Hindlimb muscle (tissue), 1 donor: ENCODE measurements around the gene MRPL1. TPM values are rescaled to one million over a fixed set of nuclear protein-coding genes. Genes with fewer than 3 reads are reported as not detected.
"Not testable (repeated sequence)": the region's sequence is repeated elsewhere in the genome, so short reads cannot be mapped to it uniquely, and the experiment has no call there.

ENCODE experiments used
- DNase-seq: peaks from one replicate; pipeline ENCODE4 v3.0.0-alpha.2; 2013
- polyA plus RNA-seq: library from polyadenylated mRNA; unstranded; fragments of 120-200 nt; gene quantifications from one replicate; pipeline ENCODE4 v1.2.1, GENCODE V29; 2013; ENCODE audit not compliant: insufficient read length

The MRPL1 gene
- polyA plus RNA-seq, 1 donor: 57.0 TPM

GRCh38 chr4:77852892-77853495 is 9.6 kb upstream of the MRPL1 start:
- DNase-seq: no peak

- DNase-seq: no peak
Measured at GRCh38 chr4:77854431-77855111, 8.1 kb upstream of the MRPL1 start.

DNA sequence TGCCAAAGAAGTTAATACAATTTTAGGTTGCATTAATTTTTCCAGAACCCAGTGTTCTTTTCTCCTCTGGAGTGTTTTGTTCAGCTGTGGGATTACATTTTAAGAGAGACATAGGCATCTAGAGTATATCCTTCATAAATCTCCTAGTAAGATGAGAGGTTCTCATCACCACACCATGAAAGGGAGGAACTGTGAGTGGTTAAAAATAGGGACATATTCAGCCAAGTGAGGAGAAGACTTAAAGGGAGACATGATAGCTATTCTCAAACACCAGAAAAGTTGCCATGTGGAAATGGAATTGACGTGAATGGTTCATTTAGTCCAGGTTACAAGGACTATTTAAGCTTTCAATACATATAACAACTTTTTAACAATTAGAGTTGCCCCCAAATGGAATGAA is 6.5 kb upstream of the MRPL1 start:
- no peak for DNase-seq

GRCh38 chr4:77859256-77859655 is 3.4 kb upstream of the MRPL1 start:
- no peak for DNase-seq

DNA sequence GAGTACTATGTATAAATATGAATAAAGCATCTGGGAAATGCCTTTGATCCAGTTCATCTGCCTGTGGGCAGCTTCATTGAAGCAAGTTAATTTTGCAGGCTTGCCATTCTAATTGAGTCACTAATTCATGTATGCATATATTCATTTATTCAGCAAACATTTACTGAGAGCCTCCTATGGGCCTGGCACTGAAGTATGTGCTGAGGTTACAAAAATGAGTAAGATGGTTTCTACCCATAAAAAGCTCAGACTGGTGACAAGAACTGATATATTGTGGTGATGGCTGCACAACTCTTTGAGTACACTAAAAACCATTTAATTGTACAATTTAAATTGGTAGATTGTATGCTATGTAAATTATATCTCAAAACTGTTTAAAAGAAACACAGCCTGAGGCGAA is 1.1 kb upstream of the MRPL1 start:
- no peak for DNase-seq

- DNase-seq: not testable (repeated sequence)
Measured at GRCh38 chr4:77863341-77863740, 711 bp downstream of the MRPL1 start.

DNA sequence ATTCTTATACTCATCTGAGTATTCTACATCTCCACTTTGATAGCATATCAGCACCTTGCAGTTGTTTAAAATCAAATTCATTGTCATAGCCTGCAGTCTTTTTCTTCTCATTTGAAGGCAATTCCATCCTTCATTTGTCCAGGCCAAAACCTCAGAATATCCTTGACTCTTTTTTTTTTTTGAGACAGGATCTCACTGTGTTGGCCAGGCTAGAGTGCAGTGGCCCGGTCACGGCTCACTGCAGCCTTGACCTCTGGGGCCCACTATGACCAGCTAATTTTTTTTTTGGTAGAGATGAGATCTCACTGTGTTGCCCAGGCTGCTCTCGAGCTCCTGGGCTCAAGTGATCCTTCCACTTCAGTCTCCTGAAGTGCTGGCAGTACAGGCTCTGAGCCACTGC is 2.6 kb downstream of the MRPL1 start:
- DNase-seq: no peak

- no peak for DNase-seq
Measured at GRCh38 chr4:77872723-77873445, 10.3 kb downstream of the MRPL1 start.

DNA sequence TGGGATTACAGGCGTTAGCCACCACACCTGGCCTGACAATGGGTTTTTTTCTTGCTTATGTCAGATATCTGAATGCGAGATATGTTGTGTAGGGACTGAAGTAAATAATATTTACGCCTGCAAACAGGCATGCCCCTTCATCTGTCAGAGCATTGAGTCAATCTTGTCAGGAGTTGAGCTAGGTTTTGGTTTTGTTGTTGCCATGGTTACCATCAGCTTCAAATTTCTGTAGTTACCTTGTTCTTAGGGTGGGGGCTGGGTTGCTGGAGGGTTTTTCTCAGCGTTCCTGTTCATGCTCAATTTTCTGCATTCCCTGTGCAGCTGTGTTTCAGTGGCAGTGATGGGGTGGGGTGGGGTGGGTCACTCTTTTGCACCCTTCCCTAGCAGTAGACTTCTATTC is 14.5 kb downstream of the MRPL1 start:
- no peak for DNase-seq

DNA sequence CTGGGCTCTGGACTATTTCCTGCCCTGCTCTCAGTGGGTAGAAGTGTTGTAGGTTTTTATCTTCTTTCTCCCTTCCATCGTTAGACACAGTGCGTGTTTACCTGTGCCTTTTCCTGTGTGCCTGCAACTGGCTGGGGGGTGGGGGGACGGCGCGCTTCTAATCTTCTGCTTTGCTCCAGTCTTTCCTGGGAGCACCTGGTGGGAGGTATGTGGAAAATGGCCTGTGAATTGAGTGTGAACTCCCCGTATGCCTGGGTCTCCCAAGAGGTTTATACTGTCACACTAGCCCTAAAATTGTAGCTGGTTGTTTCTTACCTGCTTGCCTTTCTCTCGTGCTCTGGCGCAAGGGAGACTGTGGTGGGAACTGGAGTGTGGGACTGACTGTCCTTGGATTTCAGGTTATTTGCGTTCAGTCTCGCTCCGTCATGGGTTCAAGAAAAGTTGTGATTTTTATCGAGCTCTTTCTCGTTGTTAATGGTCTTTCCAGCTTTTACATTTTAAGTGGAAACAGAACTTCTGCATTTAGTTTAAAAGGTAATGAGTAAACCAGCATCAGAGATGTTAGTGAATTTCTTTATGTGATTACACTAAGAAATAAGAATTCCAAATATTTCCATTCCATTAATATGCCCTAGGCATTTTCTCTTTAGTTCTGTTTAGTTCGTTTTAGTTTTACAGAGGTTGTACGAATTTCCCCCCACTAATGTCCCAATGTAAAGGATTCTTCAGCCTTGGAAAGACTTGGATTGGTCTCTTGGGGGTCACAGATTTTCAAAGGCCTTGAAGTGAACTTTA is 15.3 kb downstream of the MRPL1 start:
- DNase-seq: peak; percentile 14

DNA sequence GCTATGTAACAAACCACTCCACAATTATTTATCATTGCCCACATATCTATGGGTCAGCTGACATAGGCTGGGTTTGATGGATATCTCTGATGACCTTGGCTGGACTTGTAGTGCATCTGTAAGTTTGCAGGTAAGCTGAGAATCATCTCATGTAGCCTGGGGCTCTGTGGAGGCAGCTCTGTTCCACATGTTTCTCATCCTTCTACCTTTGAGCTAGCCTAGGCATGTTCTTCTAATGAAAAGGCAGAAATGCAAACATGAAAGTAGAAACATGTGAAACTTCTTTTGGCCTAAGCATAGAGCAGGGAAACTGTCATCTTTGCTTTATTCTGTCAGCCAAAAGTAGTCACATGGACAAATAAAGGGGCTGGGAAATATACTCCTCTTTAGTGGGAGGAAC is 18.2 kb downstream of the MRPL1 start:
- no peak for DNase-seq

DNA sequence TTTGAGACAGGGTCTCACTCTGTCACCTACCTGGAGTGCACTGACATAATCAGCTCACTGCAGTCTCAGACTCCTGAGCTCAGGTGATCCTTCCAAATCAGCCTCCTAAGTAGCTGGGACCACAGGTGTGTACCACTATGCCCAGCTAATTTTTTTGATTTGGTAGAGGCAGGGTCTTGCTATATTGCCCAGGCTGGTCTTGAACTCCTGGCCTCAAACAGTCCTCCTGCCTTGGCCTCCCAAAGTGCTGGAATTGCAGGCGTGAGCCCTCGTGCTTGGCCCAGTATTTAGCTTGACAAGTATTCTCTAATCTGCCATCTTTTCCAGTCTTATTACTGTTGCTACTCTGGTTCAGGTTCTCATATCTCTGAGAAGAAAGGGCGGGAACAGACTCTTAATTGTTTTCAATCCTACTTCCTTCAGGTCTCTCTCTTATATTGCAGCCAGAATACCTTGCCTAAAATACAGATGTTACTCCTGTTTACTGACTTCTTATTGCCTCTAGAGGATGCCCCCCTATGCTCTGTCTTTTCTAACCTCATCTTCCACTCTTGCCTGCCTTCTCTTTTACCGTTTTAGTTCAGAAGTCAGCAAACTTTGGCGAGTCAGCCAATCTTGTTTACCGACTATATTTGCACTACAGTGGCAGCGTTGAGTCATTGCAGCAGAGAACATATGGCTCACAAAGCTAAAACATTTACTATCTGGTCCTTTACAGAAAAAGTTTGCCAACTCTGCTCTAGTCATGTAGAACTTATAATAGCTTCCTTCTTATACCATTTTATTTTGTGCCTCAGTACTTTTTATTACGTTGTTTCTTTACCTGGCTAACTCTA is 19.0 kb downstream of the MRPL1 start:
- no peak for DNase-seq

DNA sequence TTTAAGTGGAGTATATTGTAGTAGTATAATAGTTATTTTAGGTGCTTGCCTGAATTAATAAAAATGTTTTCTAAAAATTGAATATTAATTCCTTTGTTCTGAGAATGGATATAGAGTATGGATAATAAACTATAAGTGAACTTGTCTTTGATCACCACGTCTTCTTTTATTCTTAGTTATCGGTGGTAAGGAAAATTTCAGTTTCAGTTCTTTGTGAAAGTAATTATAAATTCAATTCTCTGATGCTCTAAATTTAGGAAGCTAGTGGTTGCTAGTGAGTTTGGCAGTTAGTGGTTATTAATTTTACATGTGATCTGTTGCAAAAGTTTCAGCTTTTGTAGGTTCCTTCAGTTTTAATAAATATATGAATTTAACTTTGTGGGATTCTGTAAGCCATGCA is 30.8 kb downstream of the MRPL1 start:
- no peak for DNase-seq

DNA sequence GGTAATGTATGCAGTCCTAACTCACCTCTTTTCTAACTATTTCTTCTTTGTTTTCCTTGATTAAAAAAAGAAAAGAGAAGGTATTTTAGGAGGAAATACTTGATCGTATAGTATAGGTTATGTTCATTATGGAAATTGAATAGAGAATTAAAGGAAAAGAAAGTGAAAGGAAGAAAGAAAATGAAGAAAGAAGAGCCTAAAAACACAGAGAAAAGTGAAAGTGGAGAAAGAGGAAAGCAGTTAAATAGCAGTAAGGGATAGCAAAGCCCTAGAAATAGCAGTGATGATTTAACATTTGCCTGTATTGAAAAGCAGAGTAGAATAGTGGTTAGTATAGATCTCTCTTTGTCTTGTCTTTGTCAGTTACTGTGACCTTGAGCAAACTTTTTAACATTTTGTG is 37.0 kb downstream of the MRPL1 start:
- no peak for DNase-seq

DNA sequence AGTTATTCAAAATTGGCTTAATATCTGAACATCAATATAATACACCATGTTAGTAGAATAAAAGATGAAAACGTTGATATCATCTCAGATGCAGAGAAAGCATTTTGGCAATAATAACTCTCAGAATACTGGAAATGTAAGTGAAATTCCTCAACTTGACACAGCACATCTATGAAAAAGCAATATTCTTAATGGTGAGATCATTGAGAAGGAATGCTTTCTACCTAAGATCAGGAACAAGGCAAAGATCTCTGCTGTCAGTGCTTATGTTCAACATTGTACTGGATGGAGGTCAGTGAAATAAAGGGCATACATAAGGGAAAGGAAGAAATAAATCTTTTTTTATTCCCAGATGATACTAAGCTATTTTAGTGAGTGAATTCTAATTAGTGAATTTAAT is 40.6 kb downstream of the MRPL1 start:
- no peak for DNase-seq

DNA sequence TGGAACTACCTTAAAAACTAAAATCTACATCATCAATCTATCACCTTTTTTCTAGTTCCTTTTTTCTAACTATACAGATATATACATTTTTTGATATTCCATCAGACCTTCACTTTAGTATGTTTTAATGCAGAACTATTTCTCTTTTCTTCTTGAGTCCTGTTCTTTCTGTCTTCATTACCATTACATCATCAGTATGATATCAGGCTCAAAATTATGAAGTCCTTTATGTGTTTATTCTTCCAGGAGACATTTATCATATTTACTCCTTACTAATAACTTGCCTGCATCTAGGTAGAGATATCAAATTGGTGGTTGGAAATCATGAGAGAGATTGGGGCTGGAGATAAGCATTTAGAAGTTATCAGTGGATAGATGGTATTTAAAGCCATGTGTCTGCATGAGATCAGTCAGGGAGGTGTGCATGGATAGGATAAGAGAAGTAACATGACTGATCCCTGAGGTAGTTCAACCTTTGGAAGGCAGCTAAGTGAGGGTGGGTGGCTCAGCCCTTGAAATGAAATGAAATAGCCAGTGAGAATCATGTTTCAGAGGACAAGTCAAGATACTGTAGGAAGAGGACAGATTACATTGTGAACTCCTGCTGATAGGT is 43.1 kb downstream of the MRPL1 start:
- no peak for DNase-seq

- no peak for DNase-seq
Measured at GRCh38 chr4:77910676-77911075, 48.0 kb downstream of the MRPL1 start.

GRCh38 chr4:77911091-77911490 is 48.5 kb downstream of the MRPL1 start:
- no peak for DNase-seq

- no peak for DNase-seq
Measured at GRCh38 chr4:77911842-77912450, 49.3 kb downstream of the MRPL1 start.

GRCh38 chr4:77913348-77913747 is 50.7 kb downstream of the MRPL1 start:
- no peak for DNase-seq

GRCh38 chr4:77917075-77917474 is 54.4 kb downstream of the MRPL1 start:
- no peak for DNase-seq
